SH-SY5Y (cell line): ENCODE measurements around the gene HDGFL1.
A peak's percentile ranks its signal among the peaks of the same experiment; 100 is the strongest.

Experiments
- GATA2 ChIP-seq: IDR thresholded peaks from 2 replicates; pipeline ENCODE4 v1.6.1; 2011; ENCODE audit warnings: mild to moderate bottlenecking, low read depth, low read length
- GATA3 ChIP-seq: IDR thresholded peaks from 2 replicates; pipeline ENCODE4 v1.6.1; 2011; ENCODE audit warnings: low read depth, mild to moderate bottlenecking, low read length, moderate library complexity

GRCh38 chr6:22558288-22558882 is 11.0 kb upstream of the HDGFL1 start:
- TF ChIP-seq GATA3 = peak; percentile 84
- TF ChIP-seq GATA2 = peak; percentile 79
